Neural cell (in vitro differentiated cells): ENCODE results near the gene SOS1. TPM values are rescaled to one million over a fixed set of nuclear protein-coding genes. Genes with fewer than 3 reads are reported as not detected.

Source experiments
- H2AFZ ChIP-seq: fragments of 200-600, 300-800 bp; sonication (generic), shearing (Covaris generic); 2 replicates; pipeline ENCODE4 v1.6.0; 2014; ENCODE audit warnings: low read depth, mild to moderate bottlenecking, antibody characterized with exemption, low read length, moderate library complexity
- H3F3A ChIP-seq: fragments of 200-600 bp; shearing (Covaris generic); 2 replicates; pipeline ENCODE4 v1.6.1; 2016; ENCODE audit warnings: mild to moderate bottlenecking, moderate library complexity, mixed read lengths, antibody characterized with exemption, low read length; ENCODE audit not compliant: insufficient read depth, poor library complexity, severe bottlenecking
- H3K27ac ChIP-seq: fragments of 200-600, 300-800 bp; sonication (generic), shearing (Covaris generic); 2 replicates; pipeline ENCODE4 v1.5.1; 2014; ENCODE audit warnings: mild to moderate bottlenecking, low read length, moderate library complexity
- H3K27me3 ChIP-seq: fragments of 300-800, 200-600 bp; sonication (generic), shearing (Covaris generic); 2 replicates; pipeline ENCODE4 v1.6.0; 2014; ENCODE audit warnings: mild to moderate bottlenecking, low read depth, low read length, moderate library complexity; ENCODE audit not compliant: insufficient read depth
- H3K36me3 ChIP-seq: fragments of 300-800, 200-600 bp; sonication (generic), shearing (Covaris generic); 2 replicates; pipeline ENCODE4 v1.5.1; 2014; ENCODE audit warnings: mild to moderate bottlenecking, antibody characterized with exemption, low read length, moderate library complexity; ENCODE audit not compliant: insufficient read depth
- H3K4me2 ChIP-seq: fragments of 300-800, 200-600 bp; sonication (generic), shearing (Covaris generic); 2 replicates; pipeline ENCODE4 v1.6.0; 2014; ENCODE audit warnings: mild to moderate bottlenecking, low read length
- H3K4me3 ChIP-seq: fragments of 300-800, 200-600 bp; sonication (generic), shearing (Covaris generic); 2 replicates; pipeline ENCODE4 v1.5.1; 2014; ENCODE audit warnings: mild to moderate bottlenecking, low read length, moderate library complexity
- H3K79me2 ChIP-seq: fragments of 200-600 bp; shearing (Covaris generic); replicated peaks from 2 replicates; pipeline ENCODE4 v1.6.0; 2014; ENCODE audit warnings: mild to moderate bottlenecking, low read length, moderate library complexity; ENCODE audit not compliant: insufficient read depth
- H3K9ac ChIP-seq: fragments of 300-800, 200-600 bp; sonication (generic), shearing (Covaris generic); 2 replicates; pipeline ENCODE4 v1.6.1; 2016; ENCODE audit warnings: mild to moderate bottlenecking, low read length, mixed read lengths
- H3K9me2 ChIP-seq: fragments of 200-600 bp; shearing (Covaris generic); 2 replicates; pipeline ENCODE4 v1.6.1; 2016; ENCODE audit warnings: mild to moderate bottlenecking, low read length, mixed read lengths; ENCODE audit not compliant: insufficient read depth
- H3K9me3 ChIP-seq: fragments of 200-600, 300-800 bp; sonication (generic), shearing (Covaris generic); 2 replicates; pipeline ENCODE4 v1.6.1; 2016; ENCODE audit warnings: mild to moderate bottlenecking, mixed run types, low read length, moderate library complexity, mixed read lengths
- H4K20me1 ChIP-seq: fragments of 200-600 bp; shearing (Covaris generic); 2 replicates; pipeline ENCODE4 v1.6.1; 2016; ENCODE audit warnings: mild to moderate bottlenecking, mixed run types; ENCODE audit not compliant: insufficient read depth
- EP300 ChIP-seq: fragments of 450-650 bp; conservative IDR thresholded peaks from 2 replicates; pipeline ENCODE4 v1.6.1; 2014; ENCODE audit warnings: antibody characterized with exemption, mild to moderate bottlenecking, moderate library complexity; ENCODE audit not compliant: poor library complexity, severe bottlenecking
- EZH2 ChIP-seq: fragments of 200-600, 300-800 bp; shearing (Covaris generic), sonication (generic); IDR thresholded peaks from 2 replicates; pipeline ENCODE4 v1.6.1; 2014; ENCODE audit warnings: antibody characterized with exemption, low read length, borderline replicate concordance, mild to moderate bottlenecking; ENCODE audit not compliant: insufficient read depth, poor library complexity, severe bottlenecking
- MXI1 ChIP-seq: fragments of 450-650 bp; conservative IDR thresholded peaks from 2 replicates; pipeline ENCODE4 v1.6.1; 2014; ENCODE audit warnings: antibody characterized with exemption, mild to moderate bottlenecking; ENCODE audit not compliant: poor library complexity, severe bottlenecking
- POLR2AphosphoS5 ChIP-seq: IDR thresholded peaks from 2 replicates; pipeline ENCODE4 v1.6.1; 2012
- RAD21 ChIP-seq: fragments of 450-650 bp; conservative IDR thresholded peaks from 2 replicates; pipeline ENCODE4 v1.6.1; 2014; ENCODE audit warnings: antibody characterized with exemption, mild to moderate bottlenecking, moderate library complexity
- SMC3 ChIP-seq: fragments of 450-650 bp; conservative IDR thresholded peaks from 2 replicates; pipeline ENCODE4 v1.6.1; 2014; ENCODE audit warnings: antibody characterized with exemption, mild to moderate bottlenecking, moderate library complexity; ENCODE audit not compliant: poor library complexity
- TAF1 ChIP-seq: IDR thresholded peaks from 2 replicates; pipeline ENCODE4 v1.6.1; 2012; ENCODE audit warnings: low read depth
- polyA plus RNA-seq: library from polyadenylated mRNA; depleted of rRNA; stranded (reverse); fragments of >200 nt; gene quantifications from 2 replicates; pipeline ENCODE4 v1.2.3, GENCODE V29; 2014
- TF ChIP-seq, protein P1 (sequence below): IDR thresholded peaks from 2 replicates; pipeline ENCODE4 v1.6.1; 2012; ENCODE audit warnings: borderline replicate concordance
- TF ChIP-seq, protein P2 (sequence below): fragments of 450-650 bp; IDR thresholded peaks from 2 replicates; pipeline ENCODE4 v1.5.1; 2014; ENCODE audit warnings: antibody characterized with exemption, mild to moderate bottlenecking, moderate library complexity; ENCODE audit not compliant: poor library complexity, severe bottlenecking

Gene SOS1
- polyA plus RNA-seq, 1 donor from 2014 or later: 19.0 TPM

- H3K79me2 ChIP-seq: peaks cover 81% of the 10 kb centered on the region
- no peaks in the 10 kb centered on the region for H3K27me3 ChIP-seq
- no peak overlapping the region for H3K4me3 ChIP-seq
- H3K9me2 ChIP-seq: no peaks in the 10 kb centered on the region
- no peak overlapping the region for H2AFZ ChIP-seq
- H3K4me2 ChIP-seq: no peak overlapping the region
- no peak overlapping the region for H3K27ac ChIP-seq
- H3K9me3 ChIP-seq: no peaks in the 10 kb centered on the region
- no peak overlapping the region for H3K9ac ChIP-seq
- H4K20me1 ChIP-seq: peaks cover 5% of the 10 kb centered on the region
- no peaks in the 10 kb centered on the region for H3K36me3 ChIP-seq
- H3F3A ChIP-seq: peaks cover 3% of the 10 kb centered on the region
- TF ChIP-seq MXI1: no peak
- TF ChIP-seq EP300: no peak
- TF ChIP-seq TAF1: no peak
- TF ChIP-seq RAD21: no peak
- TF ChIP-seq EZH2: no peak
- TF ChIP-seq, protein P1, sequence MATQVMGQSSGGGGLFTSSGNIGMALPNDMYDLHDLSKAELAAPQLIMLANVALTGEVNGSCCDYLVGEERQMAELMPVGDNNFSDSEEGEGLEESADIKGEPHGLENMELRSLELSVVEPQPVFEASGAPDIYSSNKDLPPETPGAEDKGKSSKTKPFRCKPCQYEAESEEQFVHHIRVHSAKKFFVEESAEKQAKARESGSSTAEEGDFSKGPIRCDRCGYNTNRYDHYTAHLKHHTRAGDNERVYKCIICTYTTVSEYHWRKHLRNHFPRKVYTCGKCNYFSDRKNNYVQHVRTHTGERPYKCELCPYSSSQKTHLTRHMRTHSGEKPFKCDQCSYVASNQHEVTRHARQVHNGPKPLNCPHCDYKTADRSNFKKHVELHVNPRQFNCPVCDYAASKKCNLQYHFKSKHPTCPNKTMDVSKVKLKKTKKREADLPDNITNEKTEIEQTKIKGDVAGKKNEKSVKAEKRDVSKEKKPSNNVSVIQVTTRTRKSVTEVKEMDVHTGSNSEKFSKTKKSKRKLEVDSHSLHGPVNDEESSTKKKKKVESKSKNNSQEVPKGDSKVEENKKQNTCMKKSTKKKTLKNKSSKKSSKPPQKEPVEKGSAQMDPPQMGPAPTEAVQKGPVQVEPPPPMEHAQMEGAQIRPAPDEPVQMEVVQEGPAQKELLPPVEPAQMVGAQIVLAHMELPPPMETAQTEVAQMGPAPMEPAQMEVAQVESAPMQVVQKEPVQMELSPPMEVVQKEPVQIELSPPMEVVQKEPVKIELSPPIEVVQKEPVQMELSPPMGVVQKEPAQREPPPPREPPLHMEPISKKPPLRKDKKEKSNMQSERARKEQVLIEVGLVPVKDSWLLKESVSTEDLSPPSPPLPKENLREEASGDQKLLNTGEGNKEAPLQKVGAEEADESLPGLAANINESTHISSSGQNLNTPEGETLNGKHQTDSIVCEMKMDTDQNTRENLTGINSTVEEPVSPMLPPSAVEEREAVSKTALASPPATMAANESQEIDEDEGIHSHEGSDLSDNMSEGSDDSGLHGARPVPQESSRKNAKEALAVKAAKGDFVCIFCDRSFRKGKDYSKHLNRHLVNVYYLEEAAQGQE: no peak
- TF ChIP-seq, protein P2, sequence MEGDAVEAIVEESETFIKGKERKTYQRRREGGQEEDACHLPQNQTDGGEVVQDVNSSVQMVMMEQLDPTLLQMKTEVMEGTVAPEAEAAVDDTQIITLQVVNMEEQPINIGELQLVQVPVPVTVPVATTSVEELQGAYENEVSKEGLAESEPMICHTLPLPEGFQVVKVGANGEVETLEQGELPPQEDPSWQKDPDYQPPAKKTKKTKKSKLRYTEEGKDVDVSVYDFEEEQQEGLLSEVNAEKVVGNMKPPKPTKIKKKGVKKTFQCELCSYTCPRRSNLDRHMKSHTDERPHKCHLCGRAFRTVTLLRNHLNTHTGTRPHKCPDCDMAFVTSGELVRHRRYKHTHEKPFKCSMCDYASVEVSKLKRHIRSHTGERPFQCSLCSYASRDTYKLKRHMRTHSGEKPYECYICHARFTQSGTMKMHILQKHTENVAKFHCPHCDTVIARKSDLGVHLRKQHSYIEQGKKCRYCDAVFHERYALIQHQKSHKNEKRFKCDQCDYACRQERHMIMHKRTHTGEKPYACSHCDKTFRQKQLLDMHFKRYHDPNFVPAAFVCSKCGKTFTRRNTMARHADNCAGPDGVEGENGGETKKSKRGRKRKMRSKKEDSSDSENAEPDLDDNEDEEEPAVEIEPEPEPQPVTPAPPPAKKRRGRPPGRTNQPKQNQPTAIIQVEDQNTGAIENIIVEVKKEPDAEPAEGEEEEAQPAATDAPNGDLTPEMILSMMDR: no peak
- no peak for TF ChIP-seq SMC3
- no peak for TF ChIP-seq POLR2AphosphoS5
Measured at GRCh38 chr2:39115556-39115955, 5.3 kb downstream of the SOS1 start.

DNA sequence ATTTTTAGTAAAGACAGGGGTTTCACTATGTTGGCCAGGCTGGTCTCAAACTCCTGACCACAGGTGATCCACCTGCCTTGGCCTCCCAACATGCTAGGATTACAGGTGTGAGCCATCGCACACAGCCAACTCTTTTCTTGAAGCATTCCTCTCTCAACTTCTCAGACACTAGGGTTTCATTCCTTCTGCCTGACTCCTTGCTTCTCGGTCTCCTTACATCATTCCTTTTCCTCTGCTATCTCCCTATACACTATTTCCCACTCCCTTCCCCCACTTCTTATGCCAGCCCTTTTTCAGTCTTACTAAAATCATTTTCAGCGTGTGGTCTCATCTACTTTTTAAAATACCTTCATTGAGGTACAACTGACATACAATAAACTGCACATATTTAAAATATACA lies 6.1 kb downstream of the SOS1 start:
- Histone ChIP-seq H3K9me2 (no peaks in the 10 kb centered on the region), H3K27me3 (no peaks in the 10 kb centered on the region), H3K36me3 (no peaks in the 10 kb centered on the region), H3K4me2 (no peak overlapping the region), H2AFZ (no peak overlapping the region), H3K27ac (no peak overlapping the region), H3K79me2 (peaks cover 86% of the 10 kb centered on the region), H3K9me3 (no peaks in the 10 kb centered on the region), H3K4me3 (no peak overlapping the region), H4K20me1 (peaks cover 5% of the 10 kb centered on the region), H3F3A (peaks cover 3% of the 10 kb centered on the region), H3K9ac (no peak overlapping the region)
- no peak for TF ChIP-seq EP300
- TF ChIP-seq POLR2AphosphoS5: no peak
- TF ChIP-seq, protein P2: no peak
- TF ChIP-seq EZH2: no peak
- TF ChIP-seq RAD21: no peak
- TF ChIP-seq SMC3: no peak
- no peak for TF ChIP-seq MXI1
- no peak for TF ChIP-seq TAF1
- TF ChIP-seq, protein P1: no peak
